Measurements from ENCODE around the gene SPG21. TPM values are rescaled to one million over a fixed set of nuclear protein-coding genes. Genes with fewer than 3 reads are reported as not detected.

SPG21 gene
- total and polyA plus RNA-seq, 2 of the 8 experiments (the other 6 are each of a cell fraction or from before 2014, with no cell fraction given): 67.3 to 72.7 TPM

DNA sequence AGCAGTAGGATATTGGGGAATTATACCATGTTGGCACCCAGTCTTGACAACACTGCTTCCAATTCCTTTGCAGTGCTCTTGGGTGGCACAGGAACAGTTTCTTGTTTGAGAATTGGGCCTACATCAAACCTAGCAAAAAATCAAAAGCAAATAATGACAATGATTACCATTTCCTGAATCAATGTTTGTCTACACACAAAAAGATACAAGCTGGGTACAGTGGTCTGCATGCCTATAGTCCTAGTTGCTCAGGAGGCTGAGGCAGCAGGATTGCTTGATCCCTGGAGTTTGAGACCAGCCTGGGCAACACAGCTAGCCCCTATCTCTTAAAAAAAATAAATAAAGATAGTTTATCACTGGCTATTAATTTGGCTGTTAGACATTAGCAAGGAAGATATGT, 31.8 kb upstream of the SPG21 start:
- H2AFZ ChIP-seq (ENCODE audit: low read length): no peak overlapping the region
- CTCF ChIA-PET (ENCODE audit: partially characterized antibody): interaction anchor here (0.7 to 1.0 kb wide), 2 partner anchors 10 to 72 kb away, joined by 3 to 4 read pairs; no protein-coding TSS in a partner anchor
- H4K8ac ChIP-seq (ENCODE audit: extremely low read depth, insufficient read depth, low read length): no peak overlapping the region
- H3K9me3 ChIP-seq (ENCODE audit: insufficient read depth in 2 of 2, low read depth in 1 of 2, low read length in 1 of 2): no peaks in the 10 kb centered on the region
- DNase-seq (ENCODE audit: low read depth in 1 of 2, low spot score in 2 of 2) (no peak), FAIRE-seq (no peak)
- H3K23ac ChIP-seq (ENCODE audit: insufficient read length): no peak overlapping the region
- H3K4me2 ChIP-seq (ENCODE audit: insufficient read depth in 1 of 2, low read depth in 2 of 2, low read length in 2 of 2): no peak overlapping the region
- H3K4me3 ChIP-seq (ENCODE audit: extremely low read depth in 1 of 4, insufficient read depth in 2 of 4, low read depth in 3 of 4, low read length in 4 of 4): no peak overlapping the region
- no peak overlapping the region for H2BK15ac ChIP-seq (ENCODE audit: low read length)
- H3K9ac ChIP-seq (replicated peaks in 1 of 4; ENCODE audit: extremely low read depth in 1 of 4, low read depth in 3 of 4, low read length in 3 of 4): no peak overlapping the region
- no peak overlapping the region for H2BK12ac ChIP-seq (ENCODE audit: low read depth, low read length)
- POLR2A ChIA-PET (ENCODE audit: partially characterized antibody): interaction anchor here (0.6 kb wide), 1 partner anchor 835 kb away, joined by 3 read pairs; no protein-coding TSS in a partner anchor
- TF ChIP-seq SIN3A (conservative IDR thresholded peaks at IDR 0.05 in 1 of 2, IDR thresholded peaks at IDR 0.05 in 1 of 2; ENCODE audit: low read depth in 1 of 2, low read length in 2 of 2) (no peak), CBX5 (IDR thresholded peaks at IDR 0.05; ENCODE audit: low read depth, low read length) (no peak), NANOG (IDR thresholded peaks at IDR 0.05; ENCODE audit: insufficient read depth, low read depth, low read length, poor library complexity, severe bottlenecking) (no peak), HDAC6 (IDR thresholded peaks at IDR 0.05; ENCODE audit: low read depth, low read length) (no peak), CHD2 (IDR thresholded peaks at IDR 0.05; ENCODE audit: low read length) (no peak), POLR2AphosphoS5 (IDR thresholded peaks at IDR 0.05; ENCODE audit: low read depth, low read length) (no peak), TCF12 (IDR thresholded peaks at IDR 0.05; ENCODE audit: low read depth, low read length) (no peak), HDAC2 (IDR thresholded peaks at IDR 0.05; ENCODE audit: borderline replicate concordance in 1 of 2, low read depth in 2 of 2, low read length in 2 of 2) (no peak)
- H3K4me1 ChIP-seq (replicated peaks in 1 of 4; ENCODE audit: control insufficient read depth in 3 of 4, insufficient read depth in 4 of 4, low read length in 3 of 4): no peaks in the 10 kb centered on the region
- H3K56ac ChIP-seq (replicated peaks; ENCODE audit: insufficient read length, low read depth, low read length): no peak overlapping the region
- H3K79me2 ChIP-seq (ENCODE audit: control insufficient read depth in 1 of 2, insufficient read depth in 2 of 2, low read length in 2 of 2): no peaks in the 10 kb centered on the region
- no peak overlapping the region for H4K5ac ChIP-seq (ENCODE audit: insufficient read length, low read depth, low read length)
- no peak overlapping the region for H3K18ac ChIP-seq (ENCODE audit: extremely low read depth, low read length)
- H3K23me2 ChIP-seq (ENCODE audit: low read depth, low read length): no peaks in the 10 kb centered on the region
- H2BK120ac ChIP-seq (replicated peaks; ENCODE audit: low read depth, low read length): no peak overlapping the region
- H4K20me1 ChIP-seq (replicated peaks in 1 of 2; ENCODE audit: control insufficient read depth in 1 of 2, insufficient read depth in 2 of 2, low read length in 2 of 2): peaks cover 0 to 4% of the 10 kb centered on the region in 2 experiments
- no peak overlapping the region for H3K14ac ChIP-seq (ENCODE audit: insufficient read length)
- H2BK5ac ChIP-seq (ENCODE audit: low read depth, low read length): no peak overlapping the region
- H2AK5ac ChIP-seq (ENCODE audit: low read depth, low read length): no peak overlapping the region
- no peak overlapping the region for H3K4ac ChIP-seq (replicated peaks; ENCODE audit: insufficient read length, low read depth, low read length)
- H3K27ac ChIP-seq (ENCODE audit: low read depth, low read length): no peak overlapping the region
- no peak overlapping the region for H2BK20ac ChIP-seq (ENCODE audit: low read length)
- H3K36me3 ChIP-seq (ENCODE audit: control insufficient read depth in 2 of 4, insufficient read depth in 4 of 4, low read length in 3 of 4): peaks cover 0 to 57% (median 14%) of the 10 kb centered on the region in 4 experiments; a peak in 6 of 8 replicates
- no peaks in the 10 kb centered on the region for H3K27me3 ChIP-seq (replicated peaks in 1 of 4; ENCODE audit: control insufficient read depth in 3 of 4, extremely low read depth in 1 of 4, insufficient read depth in 3 of 4, low read length in 3 of 4)
- no peak overlapping the region for H4K91ac ChIP-seq (replicated peaks; ENCODE audit: insufficient read length, low read length)
- H3K79me1 ChIP-seq (ENCODE audit: low read depth, low read length): no peaks in the 10 kb centered on the region

Measured in H1 (cell line).